Endodermal cell (in vitro differentiated cells): ENCODE results near the gene ARL4C. TPM values are rescaled to one million over a fixed set of nuclear protein-coding genes. Genes with fewer than 3 reads are reported as not detected.

Source experiments
- DNase-seq: peaks from one replicate; pipeline ENCODE4 v3.0.0-alpha.2; 2017
- H3K27ac ChIP-seq: 2 replicates; pipeline ENCODE4 v1.5.1; 2013; ENCODE audit warnings: mild to moderate bottlenecking, low read depth, low read length, moderate library complexity
- H3K27me3 ChIP-seq: 2 replicates; pipeline ENCODE4 v1.6.1; 2013; ENCODE audit warnings: mild to moderate bottlenecking, low read length, moderate library complexity; ENCODE audit not compliant: insufficient read depth, control insufficient read depth, poor library complexity, severe bottlenecking
- H3K36me3 ChIP-seq: 2 replicates; pipeline ENCODE4 v1.7.0; 2013; ENCODE audit warnings: mild to moderate bottlenecking, low read length, moderate library complexity; ENCODE audit not compliant: control insufficient read depth, insufficient read depth
- H3K4me1 ChIP-seq: one replicate; pipeline ENCODE4 v1.7.0; 2013; ENCODE audit warnings: low read length; ENCODE audit not compliant: control insufficient read depth, insufficient read depth
- H3K4me3 ChIP-seq: 2 replicates; pipeline ENCODE4 v1.5.1; 2013; ENCODE audit warnings: mild to moderate bottlenecking, low read length, moderate library complexity
- H3K9ac ChIP-seq: 2 replicates; pipeline ENCODE4 v1.6.1; 2013; ENCODE audit warnings: mild to moderate bottlenecking, low read length, moderate library complexity; ENCODE audit not compliant: poor library complexity, severe bottlenecking; ENCODE audit errors: extremely low read depth
- H3K9me3 ChIP-seq: 2 replicates; pipeline ENCODE4 v1.6.1; 2013; ENCODE audit warnings: mild to moderate bottlenecking, low read length, moderate library complexity; ENCODE audit not compliant: control insufficient read depth
- H3K27ac Mint-ChIP-seq: 2 replicates; pipeline ENCODE4 v1.8.0; 2020; ENCODE audit warnings: mixed read lengths
- H3K27me3 Mint-ChIP-seq: 2 replicates; pipeline ENCODE4 v1.8.0; 2021; ENCODE audit warnings: mild to moderate bottlenecking, mixed read lengths; ENCODE audit not compliant: insufficient read depth
- H3K36me3 Mint-ChIP-seq: 2 replicates; pipeline ENCODE4 v1.8.0; 2020; ENCODE audit warnings: low read depth, mixed read lengths
- H3K4me1 Mint-ChIP-seq: 2 replicates; pipeline ENCODE4 v1.8.0; 2020; ENCODE audit warnings: mixed read lengths
- H3K4me3 Mint-ChIP-seq: 2 replicates; pipeline ENCODE4 v1.8.0; 2020; ENCODE audit warnings: mild to moderate bottlenecking, moderate library complexity, mixed read lengths
- H3K9me3 Mint-ChIP-seq: 2 replicates; pipeline ENCODE4 v1.8.0; 2020; ENCODE audit warnings: mild to moderate bottlenecking, mixed read lengths
- CTCF ChIP-seq: fragments of 200-600 bp; sonication (generic); conservative IDR thresholded peaks from 2 replicates; pipeline ENCODE4 v1.5.0; 2021; ENCODE audit warnings: antibody characterized with exemption, mild to moderate bottlenecking
- whole genome bisulfite sequencing, 2 experiments: methylation state at CpG; one replicate each; pipeline versions ENCODE4 v1.1.5 to v1.1.7; 2013; ENCODE audit warnings: missing lambda C conversion rate in 2 of 2, mixed read lengths in 1 of 2; ENCODE audit not compliant: insufficient coverage in 1 of 2, insufficient read length in 1 of 2; 5-methylcytosine and 5-hydroxymethylcytosine counted together
- total RNA-seq, 2 donors: library from RNA; stranded (reverse); fragmentation: NEBNext Ultra II Directional in 1 of 2; extraction: Animal tissue kit (Norgen Biotek cat#: 25700) in 1 of 2; gene quantifications; 2 replicates in 1 of 2; 3 replicates in 1 of 2; pipeline ENCODE4 v1.2.1, GENCODE V29; 2021

The ARL4C gene
- total RNA-seq, 2 donors from 2014 or later: 9.3 to 21.7 TPM

- Mint-ChIP-seq H3K9me3 (no peaks in the 10 kb centered on the region), H3K27ac (no peak overlapping the region), H3K4me3 (no peak overlapping the region), H3K36me3 (no peaks in the 10 kb centered on the region), H3K27me3 (peaks cover 7% of the 10 kb centered on the region), H3K4me1 (peaks cover 18% of the 10 kb centered on the region)
- Histone ChIP-seq H3K4me1 (peaks cover 2% of the 10 kb centered on the region), H3K27ac (no peak overlapping the region), H3K36me3 (no peaks in the 10 kb centered on the region), H3K9ac (no peak overlapping the region), H3K4me3 (no peak overlapping the region), H3K27me3 (no peaks in the 10 kb centered on the region), H3K9me3 (no peaks in the 10 kb centered on the region)
- DNase-seq: no peak
- WGBS, 2 experiments: 92 to 93% methylated on average over 10 to 11 of the region's 11 CpGs
- no peak for TF ChIP-seq CTCF
Observed at GRCh38 chr2:234542742-234543141, 45.9 kb upstream of the ARL4C start.

DNA sequence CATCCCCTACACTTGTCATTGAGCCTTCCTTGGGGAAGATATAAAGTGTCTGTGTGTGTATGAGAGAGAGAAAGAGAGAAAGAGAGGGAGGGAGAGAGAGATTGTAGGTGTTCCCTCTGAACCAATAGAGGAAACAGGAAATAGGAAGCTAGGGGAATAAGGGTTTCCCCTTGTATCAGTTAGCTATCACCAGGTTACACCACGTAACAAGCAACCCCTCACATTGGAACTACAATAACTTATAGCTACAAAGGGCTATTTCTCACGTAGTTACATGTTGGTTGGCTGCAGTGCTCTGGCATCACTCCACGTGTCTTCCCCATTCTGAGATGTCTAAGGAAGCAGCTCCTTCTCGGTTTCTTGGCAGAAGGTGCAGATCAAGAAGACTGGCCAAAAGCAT, 41.0 kb upstream of the ARL4C start:
- no peak overlapping the region for H3K4me3 ChIP-seq
- no peak overlapping the region for H3K27ac ChIP-seq
- H3K36me3 ChIP-seq: no peaks in the 10 kb centered on the region
- no peak for TF ChIP-seq CTCF
- WGBS, 2 experiments: 70 to 79% methylated on average over 4 of the region's 4 CpGs
- no peaks in the 10 kb centered on the region for H3K27me3 ChIP-seq
- Mint-ChIP-seq H3K36me3 (no peaks in the 10 kb centered on the region), H3K4me1 (no peaks in the 10 kb centered on the region), H3K9me3 (no peaks in the 10 kb centered on the region), H3K4me3 (no peak overlapping the region), H3K27ac (no peak overlapping the region), H3K27me3 (no peaks in the 10 kb centered on the region)
- no peaks in the 10 kb centered on the region for H3K4me1 ChIP-seq
- no peak for DNase-seq
- no peaks in the 10 kb centered on the region for H3K9me3 ChIP-seq
- no peak overlapping the region for H3K9ac ChIP-seq

GRCh38 chr2:234536178-234536965, 39.5 kb upstream of the ARL4C start:
- no peak for TF ChIP-seq CTCF
- H3K4me3 Mint-ChIP-seq: no peak overlapping the region
- WGBS, 2 experiments: 80 to 86% methylated on average over 9 to 12 of the region's 13 CpGs

More at GRCh38 chr2:234536178-234536965, 39.5 kb upstream of the ARL4C start:
- Mint-ChIP-seq H3K4me1 (no peaks in the 10 kb centered on the region), H3K27ac (no peak overlapping the region), H3K36me3 (no peaks in the 10 kb centered on the region), H3K27me3 (no peaks in the 10 kb centered on the region), H3K9me3 (no peaks in the 10 kb centered on the region)
- H3K4me1 ChIP-seq: no peaks in the 10 kb centered on the region
- no peak for DNase-seq
- H3K4me3 ChIP-seq: no peak overlapping the region
- H3K27ac ChIP-seq: no peak overlapping the region
- no peaks in the 10 kb centered on the region for H3K36me3 ChIP-seq
- H3K27me3 ChIP-seq: no peaks in the 10 kb centered on the region
- H3K9me3 ChIP-seq: no peaks in the 10 kb centered on the region
- no peak overlapping the region for H3K9ac ChIP-seq
